MM.1S (cell line): ENCODE measurements around the gene FMNL1.
"Not testable (repeated sequence)": the region's sequence is repeated elsewhere in the genome, so short reads cannot be mapped to it uniquely, and the experiment has no call there.

ENCODE experiments used
- DNase-seq: peaks from one replicate; pipeline ENCODE4 v3.0.0-alpha.2; 2015
- H2AFZ ChIP-seq: fragments of 300-600 bp; sonication (generic); 2 replicates; pipeline ENCODE4 v1.6.0; 2016; ENCODE audit warnings: antibody characterized with exemption, low read length
- H3F3A ChIP-seq: fragments of 300-600 bp; sonication (generic); 2 replicates; pipeline ENCODE4 v1.6.1; 2016; ENCODE audit warnings: mild to moderate bottlenecking, antibody characterized with exemption, low read length, moderate library complexity, mixed read lengths; ENCODE audit not compliant: insufficient read depth
- H3K27ac ChIP-seq: fragments of 300-600 bp; sonication (generic); 2 replicates; pipeline ENCODE4 v1.5.1; 2016; ENCODE audit warnings: mild to moderate bottlenecking, low read length
- H3K27me3 ChIP-seq: fragments of 300-600 bp; sonication (generic); replicated peaks from 2 replicates; pipeline ENCODE4 v1.6.0; 2016; ENCODE audit warnings: low read length; ENCODE audit not compliant: insufficient read depth
- H3K36me3 ChIP-seq: fragments of 300-600 bp; sonication (generic); replicated peaks from 2 replicates; pipeline ENCODE4 v1.6.1; 2016; ENCODE audit warnings: mild to moderate bottlenecking, low read length, mixed read lengths; ENCODE audit not compliant: insufficient read depth
- H3K4me1 ChIP-seq: fragments of 300-600 bp; sonication (generic); 2 replicates; pipeline ENCODE4 v1.6.1; 2016; ENCODE audit warnings: low read length, mixed read lengths
- H3K4me2 ChIP-seq: fragments of 300-600 bp; sonication (generic); 2 replicates; pipeline ENCODE4 v1.6.0; 2016; ENCODE audit warnings: low read depth, low read length
- H3K4me3 ChIP-seq: fragments of 300-600 bp; sonication (generic); 2 replicates; pipeline ENCODE4 v1.5.1; 2016; ENCODE audit warnings: low read length, mixed read lengths
- H3K79me2 ChIP-seq: fragments of 300-600 bp; sonication (generic); 2 replicates; pipeline ENCODE4 v1.6.1; 2016; ENCODE audit warnings: mixed run types, low read length, mixed read lengths
- H3K9ac ChIP-seq: fragments of 300-600 bp; sonication (generic); 2 replicates; pipeline ENCODE4 v1.6.1; 2016; ENCODE audit warnings: low read length, mixed read lengths
- H3K9me2 ChIP-seq: fragments of 300-600 bp; sonication (generic); replicated peaks from 2 replicates; pipeline ENCODE4 v1.6.1; 2016; ENCODE audit warnings: mild to moderate bottlenecking, low read length, mixed read lengths; ENCODE audit not compliant: insufficient read depth
- H3K9me3 ChIP-seq: fragments of 300-600 bp; sonication (generic); replicated peaks from 2 replicates; pipeline ENCODE4 v1.6.1; 2016; ENCODE audit warnings: mild to moderate bottlenecking, low read length, mixed read lengths; ENCODE audit not compliant: insufficient read depth
- H4K20me1 ChIP-seq: fragments of 300-600 bp; sonication (generic); 2 replicates; pipeline ENCODE4 v1.6.1; 2016; ENCODE audit warnings: mild to moderate bottlenecking, low read length, moderate library complexity, mixed read lengths; ENCODE audit not compliant: insufficient read depth
- CTCF ChIP-seq: fragments of 300-600 bp; sonication (generic); IDR thresholded peaks from 2 replicates; pipeline ENCODE4 v1.5.1; 2016; ENCODE audit warnings: antibody characterized with exemption, low read length, mixed read lengths
- EZH2 ChIP-seq: fragments of 300-600 bp; sonication (generic); optimal IDR thresholded peaks from 2 replicates; pipeline ENCODE3; 2017; ENCODE audit warnings: low read depth, mild to moderate bottlenecking, antibody characterized with exemption, low read length, mixed read lengths
- EZH2phosphoT487 ChIP-seq: fragments of 300-600 bp; sonication (generic); IDR thresholded peaks from 2 replicates; pipeline ENCODE4 v1.6.1; 2018; ENCODE audit warnings: antibody characterized with exemption, low read length

FMNL1 gene

DNA sequence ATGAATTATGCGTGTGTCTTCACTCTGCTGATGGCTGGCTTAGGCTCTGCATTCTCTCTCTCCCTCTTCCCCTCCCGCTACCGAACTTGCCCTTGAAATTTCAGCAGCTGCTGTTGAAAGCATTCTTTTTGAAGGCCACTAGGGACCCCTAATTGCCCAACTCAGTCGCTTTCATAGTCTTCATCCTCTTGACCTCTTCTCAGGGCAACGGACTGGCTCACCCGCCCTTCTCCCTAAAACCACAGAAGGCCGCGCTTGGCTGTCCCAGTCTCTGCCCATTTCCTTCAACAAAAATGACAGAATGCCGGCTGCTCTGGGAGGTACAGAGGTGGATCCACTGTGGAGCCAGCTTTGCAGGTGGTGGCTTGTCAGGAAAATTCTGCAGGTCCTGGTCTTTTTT is 21.0 kb upstream of the FMNL1 start:
- no peaks in the 10 kb centered on the region for H3K9me3 ChIP-seq
- no peak overlapping the region for H3K4me2 ChIP-seq
- no peak overlapping the region for H3K9ac ChIP-seq
- TF ChIP-seq CTCF = no peak
- no peak for TF ChIP-seq EZH2
- no peak overlapping the region for H2AFZ ChIP-seq
- H3F3A ChIP-seq = peaks cover 3% of the 10 kb centered on the region; the same call in 1 of the 2 replicates
- H3K27ac ChIP-seq = no peak overlapping the region
- no peaks in the 10 kb centered on the region for H4K20me1 ChIP-seq
- DNase-seq = no peak
- no peaks in the 10 kb centered on the region for H3K27me3 ChIP-seq
- H3K79me2 ChIP-seq = no peaks in the 10 kb centered on the region
- H3K9me2 ChIP-seq = no peaks in the 10 kb centered on the region
- H3K4me1 ChIP-seq = no peaks in the 10 kb centered on the region
- no peak overlapping the region for H3K4me3 ChIP-seq
- H3K36me3 ChIP-seq = no peaks in the 10 kb centered on the region

- Histone ChIP-seq H4K20me1 (no peaks in the 10 kb centered on the region), H3K79me2 (no peaks in the 10 kb centered on the region), H3K4me2 (no peak overlapping the region), H3K27me3 (no peaks in the 10 kb centered on the region), H3K9me3 (no peaks in the 10 kb centered on the region), H3K4me3 (no peak overlapping the region), H3K9ac (no peak overlapping the region), H3K27ac (no peak overlapping the region), H3F3A (peaks cover 3% of the 10 kb centered on the region; the same call in 1 of the 2 replicates), H3K9me2 (no peaks in the 10 kb centered on the region), H3K4me1 (no peaks in the 10 kb centered on the region), H3K36me3 (no peaks in the 10 kb centered on the region), H2AFZ (no peak overlapping the region)
- TF ChIP-seq EZH2 (no peak), EZH2phosphoT487 (no peak), CTCF (no peak)
- no peak for DNase-seq
These were observed 20.2 kb upstream of the FMNL1 start for GRCh38 chr17:45201457-45201856.

DNA sequence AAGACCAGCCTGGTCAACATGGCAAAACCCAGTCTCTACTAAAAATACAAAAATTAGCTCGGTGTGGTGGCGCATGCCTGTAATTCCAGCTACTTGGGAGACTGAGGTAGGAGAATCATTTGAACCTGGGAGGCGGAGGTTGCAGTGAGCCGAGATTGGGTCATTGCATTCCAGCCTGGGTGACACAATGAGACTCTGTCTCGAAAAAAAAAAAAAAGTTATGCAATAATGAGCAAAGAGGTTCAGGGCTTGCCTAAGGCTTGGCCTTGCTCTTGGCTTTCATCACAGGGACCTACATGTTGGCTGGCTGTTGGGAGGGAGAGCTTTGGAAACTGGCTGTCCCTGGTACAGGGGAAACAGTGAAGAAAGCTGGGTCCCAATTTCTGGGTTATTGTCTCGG is 19.8 kb upstream of the FMNL1 start:
- H3K79me2 ChIP-seq, H3K9ac ChIP-seq, H3K4me3 ChIP-seq, DNase-seq, H2AFZ ChIP-seq, H4K20me1 ChIP-seq, H3K27ac ChIP-seq, H3K9me2 ChIP-seq, H3K36me3 ChIP-seq, H3K27me3 ChIP-seq, H3K4me1 ChIP-seq, H3K9me3 ChIP-seq, H3F3A ChIP-seq, H3K4me2 ChIP-seq: not testable (repeated sequence)

- Histone ChIP-seq H3K4me2 (no peak overlapping the region), H3K4me3 (no peak overlapping the region), H3K9ac (no peak overlapping the region), H3K9me3 (no peaks in the 10 kb centered on the region), H3K27me3 (no peaks in the 10 kb centered on the region), H3F3A (peaks cover 35% of the 10 kb centered on the region), H2AFZ (no peak overlapping the region), H3K27ac (no peak overlapping the region), H3K79me2 (peaks cover 36% of the 10 kb centered on the region), H3K36me3 (no peaks in the 10 kb centered on the region), H3K4me1 (peaks cover 10% of the 10 kb centered on the region), H3K9me2 (no peaks in the 10 kb centered on the region), H4K20me1 (no peaks in the 10 kb centered on the region)
- DNase-seq = peak; percentile 74
- TF ChIP-seq EZH2 (no peak), EZH2phosphoT487 (no peak), CTCF (peak; percentile 95)
These were observed 2.6 kb upstream of the FMNL1 start for GRCh38 chr17:45218895-45219661.
